Neural progenitor cell (in vitro differentiated cells): ENCODE data around the gene ABCG2.

Source experiments
- EZH2 ChIP-seq: fragments of 200-600 bp; sonication (generic); IDR thresholded peaks from 2 replicates; pipeline ENCODE4 v1.6.1; 2017; ENCODE audit warnings: antibody characterized with exemption, mild to moderate bottlenecking, moderate library complexity
- TF ChIP-seq, protein P1 (sequence below): fragments of 200-600 bp; sonication (generic); IDR thresholded peaks from 2 replicates; pipeline ENCODE4 v1.5.1; 2017; ENCODE audit warnings: antibody characterized with exemption, mild to moderate bottlenecking

DNA sequence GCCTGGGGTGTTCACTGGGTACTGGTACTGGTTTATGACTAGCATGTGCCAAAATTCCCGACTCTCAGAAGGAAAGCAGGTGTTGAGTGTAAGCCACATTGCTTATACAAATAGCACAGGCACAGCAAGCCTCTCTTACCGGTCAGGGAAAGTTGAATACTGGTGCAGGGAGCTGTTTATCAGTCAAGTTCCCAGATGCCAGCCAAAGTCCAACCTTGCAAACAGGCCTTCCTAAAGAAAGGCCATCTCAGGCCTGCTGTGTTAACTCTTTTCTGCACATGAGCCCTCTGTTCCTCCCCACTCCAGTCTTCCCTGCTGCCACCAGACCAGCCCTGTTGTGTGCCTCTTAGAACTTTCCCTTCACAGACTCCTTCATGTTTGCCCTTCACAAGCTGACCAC, 116.8 kb downstream of the ABCG2 start:
- TF ChIP-seq, protein P1, sequence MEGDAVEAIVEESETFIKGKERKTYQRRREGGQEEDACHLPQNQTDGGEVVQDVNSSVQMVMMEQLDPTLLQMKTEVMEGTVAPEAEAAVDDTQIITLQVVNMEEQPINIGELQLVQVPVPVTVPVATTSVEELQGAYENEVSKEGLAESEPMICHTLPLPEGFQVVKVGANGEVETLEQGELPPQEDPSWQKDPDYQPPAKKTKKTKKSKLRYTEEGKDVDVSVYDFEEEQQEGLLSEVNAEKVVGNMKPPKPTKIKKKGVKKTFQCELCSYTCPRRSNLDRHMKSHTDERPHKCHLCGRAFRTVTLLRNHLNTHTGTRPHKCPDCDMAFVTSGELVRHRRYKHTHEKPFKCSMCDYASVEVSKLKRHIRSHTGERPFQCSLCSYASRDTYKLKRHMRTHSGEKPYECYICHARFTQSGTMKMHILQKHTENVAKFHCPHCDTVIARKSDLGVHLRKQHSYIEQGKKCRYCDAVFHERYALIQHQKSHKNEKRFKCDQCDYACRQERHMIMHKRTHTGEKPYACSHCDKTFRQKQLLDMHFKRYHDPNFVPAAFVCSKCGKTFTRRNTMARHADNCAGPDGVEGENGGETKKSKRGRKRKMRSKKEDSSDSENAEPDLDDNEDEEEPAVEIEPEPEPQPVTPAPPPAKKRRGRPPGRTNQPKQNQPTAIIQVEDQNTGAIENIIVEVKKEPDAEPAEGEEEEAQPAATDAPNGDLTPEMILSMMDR = no peak
- TF ChIP-seq EZH2 = no peak
